K562 (cell line): ENCODE measurements around the gene CCDC88C. TPM values are rescaled to one million over a fixed set of nuclear protein-coding genes. Genes with fewer than 3 reads are reported as not detected.

ENCODE experiments used
- E4F1 ChIP-seq: fragments of 250-450 bp; sonication (Bioruptor Pico); IDR thresholded peaks from 2 replicates; pipeline ENCODE4 v1.5.0; 2021; ENCODE audit warnings: mild to moderate bottlenecking, borderline replicate concordance
- ELF2 ChIP-seq: fragments of 250-450 bp; sonication (Bioruptor Pico); IDR thresholded peaks from 2 replicates; pipeline ENCODE4 v1.5.0; 2021; ENCODE audit warnings: mild to moderate bottlenecking
- FOXK1 ChIP-seq: sonication (generic); formaldehyde crosslinking; IDR thresholded peaks from 2 replicates; pipeline ENCODE4 v1.8.0; 2022; ENCODE audit warnings: missing genetic modification reagents, mild to moderate bottlenecking, borderline replicate concordance
- MLLT1 ChIP-seq, 2 experiments: fragments of 450-650 bp; IDR thresholded peaks; 2 replicates each; pipeline ENCODE4 v1.6.1; 2016
- NELFE ChIP-seq: IDR thresholded peaks from 2 replicates; pipeline ENCODE4 v1.6.1; 2011; ENCODE audit warnings: mild to moderate bottlenecking; ENCODE audit not compliant: insufficient read depth, insufficient read length
- NFIX ChIP-seq: fragments of 250-450 bp; sonication (Bioruptor Pico); IDR thresholded peaks from 2 replicates; pipeline ENCODE4 v1.4.0; 2020; ENCODE audit warnings: low read depth, mild to moderate bottlenecking, moderate library complexity
- NONO ChIP-seq, 2 experiments: fragments of 200-400 bp in 1 of 2; fragments of 450-650 bp in 1 of 2; formaldehyde crosslinking in 1 of 2; IDR thresholded peaks; 2 replicates each; pipeline ENCODE4 v1.6.1; 2017; ENCODE audit warnings: low read depth in 2 of 2, mild to moderate bottlenecking in 2 of 2, moderate library complexity in 2 of 2, low read length in 1 of 2
- RUNX1 ChIP-seq: sonication (generic); IDR thresholded peaks from 2 replicates; pipeline ENCODE4 v1.6.1; 2016; ENCODE audit warnings: antibody characterized with exemption, low read depth
- SOX6 ChIP-seq: fragments of 450-650 bp; IDR thresholded peaks from 2 replicates; pipeline ENCODE4 v1.6.1; 2014; ENCODE audit warnings: mild to moderate bottlenecking
- USF1 ChIP-seq: sonication (generic); formaldehyde crosslinking; IDR thresholded peaks from 2 replicates; pipeline ENCODE4 v1.9.0; 2022; ENCODE audit warnings: mild to moderate bottlenecking, missing genetic modification reagents
- ZKSCAN3 ChIP-seq: fragments of 250-450 bp; sonication (Bioruptor Pico); IDR thresholded peaks from 2 replicates; pipeline ENCODE4 v1.4.0; 2020
- ZNF274 ChIP-seq: IDR thresholded peaks from 2 replicates; pipeline ENCODE4 v1.6.1; 2011; ENCODE audit warnings: low read depth, mild to moderate bottlenecking, low read length, moderate library complexity, borderline replicate concordance
- ZNF766 ChIP-seq: fragments of 200-800 bp; sonication (Bioruptor generic); conservative IDR thresholded peaks from 2 replicates; pipeline ENCODE4 v1.6.1; 2016; ENCODE audit warnings: missing genetic modification characterization, missing compliant biosample characterization
- polyA plus RNA-seq, 8 experiments: library from polyadenylated mRNA; depleted of rRNA in 4 of 8; stranded (reverse) in 5 of 8; unstranded in 3 of 8; fragments of >200 nt; fragmentation: Nextera tagmentation in 2 of 8; fragmentation: Illumina TruSeq in 1 of 8; extraction: Ambion mirVana in 2 of 8; extraction: Trizol in 1 of 8; gene quantifications; 2 replicates each; pipeline versions ENCODE4 v1.2.1 to v1.2.3, GENCODE V29; 2011 to 2014; ENCODE audit warnings: inconsistent platforms in 1 of 8, missing spikeins in 1 of 8
- total RNA-seq, 7 experiments: library from RNA; depleted of rRNA in 6 of 7; stranded (reverse); fragments of >200 nt in 6 of 7; fragmentation: Illumina TruSeq in 2 of 7; extraction: Trizol in 2 of 7; gene quantifications; 2 replicates each; pipeline versions ENCODE4 v1.2.1 to v1.2.3, GENCODE V29; 2011 to 2021; ENCODE audit warnings: low replicate concordance in 1 of 7

Gene CCDC88C
- total and polyA plus RNA-seq, 9 of the 15 experiments (the other 6 are each of a cell fraction or from before 2014, with no cell fraction given) = 0.62 to 22.5 (median 10.7) TPM

- TF ChIP-seq NFIX (CRISPR knock-in tag) = 0 out of 2 replicates have a peak, but pooled peaks have one; percentile 17
- no peak for TF ChIP-seq RUNX1
- TF ChIP-seq MLLT1 (IDR thresholded peaks at IDR 0.05) = peak in 1 of 2 experiments; percentile 97; a peak in 2 of 4 replicates
- peak; percentile 39; the same call in 1 of the 2 replicates for TF ChIP-seq ZNF766 (CRISPR knock-in tag)
- TF ChIP-seq ZKSCAN3 = no peak
- TF ChIP-seq ELF2 (CRISPR knock-in tag) = no peak
- no peak for TF ChIP-seq E4F1
- TF ChIP-seq SOX6 = 0 out of 2 replicates have a peak, but pooled peaks have one; percentile 30
- TF ChIP-seq ZNF274 = no peak
- TF ChIP-seq NONO (IDR thresholded peaks at IDR 0.05; ENCODE audit: low read depth in 2 of 2, low read length in 1 of 2) = no peak
- TF ChIP-seq NELFE = no peak
- TF ChIP-seq USF1 = no peak
- no peak for TF ChIP-seq FOXK1 (CRISPR knock-in tag)
These were observed 14.6 kb downstream of the CCDC88C start (continued) for GRCh38 chr14:91402771-91403600.
